Psoas muscle (tissue), 8 donors: ENCODE data around the gene STX18. TPM values are rescaled to one million over a fixed set of nuclear protein-coding genes. Genes with fewer than 3 reads are reported as not detected.
A peak's percentile ranks its signal among the peaks of the same experiment; 100 is the strongest.

Experiments
- ATAC-seq, 4 donors: fragments of 200-7000 bp; cut with Tn5 transposase; one replicate each; pipeline ENCODE4 v1.9.1; 2020; ENCODE audit warnings: moderate library complexity in 3 of 4, mild to moderate bottlenecking in 2 of 4
- DNase-seq, 2 donors: peaks; one replicate each; pipeline ENCODE4 v3.0.0-alpha.2; 2020
- H3K27ac ChIP-seq: fragments of 200-600 bp; one replicate; pipeline ENCODE4 v1.8.0; 2022
- H3K27me3 ChIP-seq, 3 donors: fragments of 200-600 bp in 1 of 3; one replicate each; pipeline versions ENCODE4 v1.6.1 to v1.8.0; 2013 to 2022; ENCODE audit warnings: low read length in 2 of 3, mild to moderate bottlenecking in 2 of 3, moderate library complexity in 1 of 3; ENCODE audit not compliant: insufficient read depth in 3 of 3
- H3K36me3 ChIP-seq, 2 donors: fragments of 200-600 bp in 1 of 2; one replicate each; pipeline versions ENCODE4 v1.6.1 to v1.8.0; 2013 to 2022; ENCODE audit warnings: low read depth in 1 of 2, mild to moderate bottlenecking in 1 of 2, moderate library complexity in 1 of 2; ENCODE audit not compliant: insufficient read depth in 1 of 2
- H3K4me1 ChIP-seq: fragments of 200-600 bp; one replicate; pipeline ENCODE4 v1.8.0; 2022
- H3K4me3 ChIP-seq: fragments of 200-600 bp; one replicate; pipeline ENCODE4 v1.8.0; 2022; ENCODE audit warnings: mild to moderate bottlenecking
- H3K9me3 ChIP-seq: fragments of 200-600 bp; one replicate; pipeline ENCODE4 v1.8.0; 2022
- CTCF ChIP-seq: fragments of 200-600 bp; IDR thresholded peaks from one replicate; pipeline ENCODE4 v1.8.0; 2022; ENCODE audit warnings: antibody characterized with exemption
- WGBS, 3 donors: extraction: QIAGEN DNeasy Blood & Tissue Kit; methylation state at CpG; one replicate each; pipeline versions ENCODE4 v1.1.6 to v1.1.7; 2013; 5-methylcytosine and 5-hydroxymethylcytosine counted together
- intact Hi-C, 2 donors: fragments of 100-400 bp; cut with DNase I; formaldehyde crosslinking; loops; one replicate each; pipeline versions ENCODE4 v1.11.0 to v1.14.2; 2022
- polyA plus RNA-seq, 3 donors: library from polyadenylated mRNA; stranded (reverse); fragments of 200-250 nt; gene quantifications; one replicate each; pipeline ENCODE4 v1.2.3, GENCODE V29; 2013
- total RNA-seq, 4 donors: library from RNA; stranded (reverse); fragmentation: NEBNext Ultra II Directional in 2 of 4; extraction: Animal tissue kit (Norgen Biotek cat#: 25700) in 2 of 4; gene quantifications; one replicate each; pipeline versions ENCODE4 v1.2.1 to v1.2.4, GENCODE V29; 2021 to 2023
- donor health status: healthy with polysubstance abuse.
- donor health status: DM: no; HTN: no; CAD: no; lungs with moderate emphysema.
- donor health status: Bipolar disorder and iron deficiency.
- donor health status: healthy.
- donor health status: DM: yes; HTN: yes; CAD: no.
- donor health status: DM: no; HTN: no; CAD: no.
- donor health status: DM: no; HTN: no; CAD: no.
- donor health status: DM: yes; HTN: yes; CAD: no.

Gene STX18
- total and polyA plus RNA-seq, 7 donors: 12.1 to 29.7 (median 21.1) TPM

GRCh38 chr4:4396628-4397440, 145.0 kb downstream of the STX18 start:
- intact Hi-C loops: no loop called here

GRCh38 chr4:4395849-4396627, 145.8 kb downstream of the STX18 start:
- peaks cover 0 to 61% (median 16%) of the 10 kb centered on the region in 3 donors for H3K27me3 ChIP-seq
- no peaks in the 10 kb centered on the region for H3K4me1 ChIP-seq
- ATAC-seq: no peak
- H3K27ac ChIP-seq: no peak overlapping the region
- 7 to 13% (median 9%) methylated on average over 26 of the region's 26 CpGs for whole genome bisulfite sequencing, 3 donors
- no peak for TF ChIP-seq CTCF
- no peak overlapping the region for H3K4me3 ChIP-seq
- DNase-seq: peak in 1 of 2 donors; percentile 28
- no peaks in the 10 kb centered on the region for H3K36me3 ChIP-seq
- peaks cover 9% of the 10 kb centered on the region for H3K9me3 ChIP-seq
- intact Hi-C loops: no loop called here

More at GRCh38 chr4:4396628-4397440, 145.0 kb downstream of the STX18 start:
- no peak for TF ChIP-seq CTCF
- no peak for DNase-seq
- H3K9me3 ChIP-seq: peaks cover 9% of the 10 kb centered on the region
- WGBS, 3 donors: 36 to 48% (median 36%) methylated on average over 19 of the region's 19 CpGs
- no peaks in the 10 kb centered on the region for H3K36me3 ChIP-seq
- no peak overlapping the region for H3K27ac ChIP-seq
- H3K4me1 ChIP-seq: no peaks in the 10 kb centered on the region
- H3K27me3 ChIP-seq: peaks cover 0 to 61% (median 16%) of the 10 kb centered on the region in 3 donors
- ATAC-seq: no peak
- no peak overlapping the region for H3K4me3 ChIP-seq

GRCh38 chr4:4395371-4395770, 146.5 kb downstream of the STX18 start:
- WGBS, 3 donors: 29 to 30% (median 29%) methylated on average over 9 of the region's 9 CpGs
- no peak for TF ChIP-seq CTCF
- ATAC-seq (no peak), DNase-seq (no peak)
- Histone ChIP-seq H3K27me3 (peaks cover 0 to 56% (median 17%) of the 10 kb centered on the region in 3 donors), H3K9me3 (peaks cover 8% of the 10 kb centered on the region), H3K36me3 (no peaks in the 10 kb centered on the region), H3K4me3 (no peak overlapping the region), H3K27ac (no peak overlapping the region), H3K4me1 (no peaks in the 10 kb centered on the region)
- intact Hi-C loops: no loop called here

- H3K4me1 ChIP-seq: no peaks in the 10 kb centered on the region
- no peak overlapping the region for H3K27ac ChIP-seq
- WGBS, 3 donors: 28 to 43% (median 31%) methylated on average over 9 of the region's 9 CpGs
- DNase-seq (no peak), ATAC-seq (no peak)
- no peak for TF ChIP-seq CTCF
- intact Hi-C loops: no loop called here
- no peak overlapping the region for H3K4me3 ChIP-seq
- H3K36me3 ChIP-seq: no peaks in the 10 kb centered on the region
- peaks cover 0 to 57% (median 21%) of the 10 kb centered on the region in 3 donors for H3K27me3 ChIP-seq
- peaks cover under 1% of the 10 kb centered on the region for H3K9me3 ChIP-seq
Measured at GRCh38 chr4:4394644-4395043, 147.2 kb downstream of the STX18 start.
